MM.1S (cell line): ENCODE data around the gene PFAS.

Experiments used
- DNase-seq: peaks from one replicate; pipeline ENCODE4 v3.0.0-alpha.2; 2015
- H2AFZ ChIP-seq: fragments of 300-600 bp; sonication (generic); 2 replicates; pipeline ENCODE4 v1.6.0; 2016; ENCODE audit warnings: antibody characterized with exemption, low read length
- H3F3A ChIP-seq: fragments of 300-600 bp; sonication (generic); 2 replicates; pipeline ENCODE4 v1.6.1; 2016; ENCODE audit warnings: mild to moderate bottlenecking, antibody characterized with exemption, low read length, moderate library complexity, mixed read lengths; ENCODE audit not compliant: insufficient read depth
- H3K27ac ChIP-seq: fragments of 300-600 bp; sonication (generic); 2 replicates; pipeline ENCODE4 v1.5.1; 2016; ENCODE audit warnings: mild to moderate bottlenecking, low read length
- H3K27me3 ChIP-seq: fragments of 300-600 bp; sonication (generic); replicated peaks from 2 replicates; pipeline ENCODE4 v1.6.0; 2016; ENCODE audit warnings: low read length; ENCODE audit not compliant: insufficient read depth
- H3K36me3 ChIP-seq: fragments of 300-600 bp; sonication (generic); replicated peaks from 2 replicates; pipeline ENCODE4 v1.6.1; 2016; ENCODE audit warnings: mild to moderate bottlenecking, low read length, mixed read lengths; ENCODE audit not compliant: insufficient read depth
- H3K4me1 ChIP-seq: fragments of 300-600 bp; sonication (generic); 2 replicates; pipeline ENCODE4 v1.6.1; 2016; ENCODE audit warnings: low read length, mixed read lengths
- H3K4me2 ChIP-seq: fragments of 300-600 bp; sonication (generic); 2 replicates; pipeline ENCODE4 v1.6.0; 2016; ENCODE audit warnings: low read depth, low read length
- H3K4me3 ChIP-seq: fragments of 300-600 bp; sonication (generic); 2 replicates; pipeline ENCODE4 v1.5.1; 2016; ENCODE audit warnings: low read length, mixed read lengths
- H3K79me2 ChIP-seq: fragments of 300-600 bp; sonication (generic); 2 replicates; pipeline ENCODE4 v1.6.1; 2016; ENCODE audit warnings: mixed run types, low read length, mixed read lengths
- H3K9ac ChIP-seq: fragments of 300-600 bp; sonication (generic); 2 replicates; pipeline ENCODE4 v1.6.1; 2016; ENCODE audit warnings: low read length, mixed read lengths
- H3K9me2 ChIP-seq: fragments of 300-600 bp; sonication (generic); replicated peaks from 2 replicates; pipeline ENCODE4 v1.6.1; 2016; ENCODE audit warnings: mild to moderate bottlenecking, low read length, mixed read lengths; ENCODE audit not compliant: insufficient read depth
- H3K9me3 ChIP-seq: fragments of 300-600 bp; sonication (generic); replicated peaks from 2 replicates; pipeline ENCODE4 v1.6.1; 2016; ENCODE audit warnings: mild to moderate bottlenecking, low read length, mixed read lengths; ENCODE audit not compliant: insufficient read depth
- H4K20me1 ChIP-seq: fragments of 300-600 bp; sonication (generic); 2 replicates; pipeline ENCODE4 v1.6.1; 2016; ENCODE audit warnings: mild to moderate bottlenecking, low read length, moderate library complexity, mixed read lengths; ENCODE audit not compliant: insufficient read depth
- EZH2 ChIP-seq: fragments of 300-600 bp; sonication (generic); optimal IDR thresholded peaks from 2 replicates; pipeline ENCODE3; 2017; ENCODE audit warnings: low read depth, mild to moderate bottlenecking, antibody characterized with exemption, low read length, mixed read lengths
- EZH2phosphoT487 ChIP-seq: fragments of 300-600 bp; sonication (generic); IDR thresholded peaks from 2 replicates; pipeline ENCODE4 v1.6.1; 2018; ENCODE audit warnings: antibody characterized with exemption, low read length
- TF ChIP-seq, protein P1 (sequence below): fragments of 300-600 bp; sonication (generic); IDR thresholded peaks from 2 replicates; pipeline ENCODE4 v1.5.1; 2016; ENCODE audit warnings: antibody characterized with exemption, low read length, mixed read lengths

Gene PFAS

DNA sequence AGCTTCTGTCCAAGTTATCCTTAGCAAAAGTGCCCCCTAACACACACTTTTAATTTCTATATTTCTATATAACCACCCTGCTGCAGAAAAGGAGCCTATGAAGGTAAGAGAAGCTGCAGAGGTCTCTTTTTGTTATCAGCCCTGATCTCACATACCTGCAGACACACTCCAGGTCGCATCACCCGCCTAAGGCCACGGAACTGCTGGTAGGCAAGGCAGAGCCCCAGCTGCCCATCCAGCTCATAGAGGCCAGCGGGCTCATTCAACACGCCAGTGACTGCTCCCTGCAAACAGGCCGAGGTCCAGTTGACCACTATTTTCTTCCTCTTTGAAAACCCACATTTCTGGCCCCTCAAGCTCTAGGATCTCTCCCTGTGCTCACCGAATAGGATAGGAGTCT is 13.4 kb upstream of the PFAS start:
- TF ChIP-seq EZH2 (no peak), EZH2phosphoT487 (no peak)
- Histone ChIP-seq H3K4me2 (no peak overlapping the region), H3K36me3 (peaks cover 21% of the 10 kb centered on the region), H3K9me2 (no peaks in the 10 kb centered on the region), H3K27ac (no peak overlapping the region), H4K20me1 (no peaks in the 10 kb centered on the region; the same call in 1 of the 2 replicates), H3K79me2 (peaks cover 37% of the 10 kb centered on the region), H3K4me1 (no peaks in the 10 kb centered on the region), H2AFZ (no peak overlapping the region), H3F3A (no peaks in the 10 kb centered on the region; the same call in 1 of the 2 replicates), H3K9me3 (no peaks in the 10 kb centered on the region), H3K9ac (no peak overlapping the region), H3K27me3 (no peaks in the 10 kb centered on the region), H3K4me3 (no peak overlapping the region)
- DNase-seq = no peak

GRCh38 chr17:8237175-8237574 is 11.9 kb upstream of the PFAS start:
- H3K4me3 ChIP-seq = no peak overlapping the region
- peaks cover 51% of the 10 kb centered on the region for H3K79me2 ChIP-seq
- no peak for DNase-seq
- no peaks in the 10 kb centered on the region; the same call in 1 of the 2 replicates for H4K20me1 ChIP-seq
- no peak overlapping the region for H3K9ac ChIP-seq
- H2AFZ ChIP-seq = no peak overlapping the region
- no peaks in the 10 kb centered on the region for H3K9me3 ChIP-seq
- H3K9me2 ChIP-seq = no peaks in the 10 kb centered on the region
- TF ChIP-seq EZH2 (no peak), EZH2phosphoT487 (no peak)
- TF ChIP-seq, protein P1, sequence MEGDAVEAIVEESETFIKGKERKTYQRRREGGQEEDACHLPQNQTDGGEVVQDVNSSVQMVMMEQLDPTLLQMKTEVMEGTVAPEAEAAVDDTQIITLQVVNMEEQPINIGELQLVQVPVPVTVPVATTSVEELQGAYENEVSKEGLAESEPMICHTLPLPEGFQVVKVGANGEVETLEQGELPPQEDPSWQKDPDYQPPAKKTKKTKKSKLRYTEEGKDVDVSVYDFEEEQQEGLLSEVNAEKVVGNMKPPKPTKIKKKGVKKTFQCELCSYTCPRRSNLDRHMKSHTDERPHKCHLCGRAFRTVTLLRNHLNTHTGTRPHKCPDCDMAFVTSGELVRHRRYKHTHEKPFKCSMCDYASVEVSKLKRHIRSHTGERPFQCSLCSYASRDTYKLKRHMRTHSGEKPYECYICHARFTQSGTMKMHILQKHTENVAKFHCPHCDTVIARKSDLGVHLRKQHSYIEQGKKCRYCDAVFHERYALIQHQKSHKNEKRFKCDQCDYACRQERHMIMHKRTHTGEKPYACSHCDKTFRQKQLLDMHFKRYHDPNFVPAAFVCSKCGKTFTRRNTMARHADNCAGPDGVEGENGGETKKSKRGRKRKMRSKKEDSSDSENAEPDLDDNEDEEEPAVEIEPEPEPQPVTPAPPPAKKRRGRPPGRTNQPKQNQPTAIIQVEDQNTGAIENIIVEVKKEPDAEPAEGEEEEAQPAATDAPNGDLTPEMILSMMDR = no peak
- no peak overlapping the region for H3K27ac ChIP-seq
- H3K4me1 ChIP-seq = no peaks in the 10 kb centered on the region
- no peaks in the 10 kb centered on the region; the same call in 1 of the 2 replicates for H3F3A ChIP-seq
- peaks cover 15% of the 10 kb centered on the region for H3K36me3 ChIP-seq
- no peak overlapping the region for H3K4me2 ChIP-seq
- H3K27me3 ChIP-seq = no peaks in the 10 kb centered on the region

DNA sequence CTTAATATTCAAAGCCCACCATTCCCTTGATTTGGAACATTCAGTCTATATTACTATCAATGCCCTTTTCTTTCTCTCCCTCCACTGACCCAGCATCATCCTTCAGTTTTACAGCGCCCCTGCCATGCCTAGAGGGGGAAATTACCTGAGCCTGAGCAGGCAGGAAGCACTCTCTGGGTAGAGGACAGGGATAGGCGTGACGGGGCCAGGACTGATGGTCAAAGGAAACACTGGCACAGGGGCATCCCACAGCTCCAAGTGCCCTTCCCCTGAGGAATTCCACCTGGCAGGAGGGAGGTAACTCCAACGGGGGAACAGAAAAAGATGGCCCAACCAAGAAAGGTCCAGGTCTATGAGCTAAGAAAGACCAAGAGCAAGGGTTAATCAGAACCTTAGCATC is 11.2 kb upstream of the PFAS start:
- no peak overlapping the region for H3K4me3 ChIP-seq
- peaks cover 57% of the 10 kb centered on the region for H3K79me2 ChIP-seq
- no peaks in the 10 kb centered on the region for H3K9me3 ChIP-seq
- no peaks in the 10 kb centered on the region for H3K27me3 ChIP-seq
- TF ChIP-seq EZH2phosphoT487 (no peak), EZH2 (no peak)
- no peaks in the 10 kb centered on the region for H3K4me1 ChIP-seq
- peaks cover 19% of the 10 kb centered on the region for H3K36me3 ChIP-seq
- DNase-seq = no peak
- H2AFZ ChIP-seq = no peak overlapping the region
- no peaks in the 10 kb centered on the region for H3K9me2 ChIP-seq
- H3K9ac ChIP-seq = no peak overlapping the region
- no peaks in the 10 kb centered on the region; the same call in 1 of the 2 replicates for H3F3A ChIP-seq
- no peak overlapping the region for H3K27ac ChIP-seq
- no peak overlapping the region for H3K4me2 ChIP-seq
- no peaks in the 10 kb centered on the region; the same call in 1 of the 2 replicates for H4K20me1 ChIP-seq

GRCh38 chr17:8243827-8244226 is 5.3 kb upstream of the PFAS start:
- H3K4me1 ChIP-seq = peaks cover 10% of the 10 kb centered on the region

More at GRCh38 chr17:8243827-8244226, 5.3 kb upstream of the PFAS start:
- H3K27me3 ChIP-seq = no peaks in the 10 kb centered on the region
- H3K9ac ChIP-seq = no peak overlapping the region
- no peak overlapping the region for H3K4me3 ChIP-seq
- no peak overlapping the region for H3K4me2 ChIP-seq
- H3F3A ChIP-seq = peaks cover 20% of the 10 kb centered on the region
- DNase-seq = no peak
- H3K27ac ChIP-seq = no peak overlapping the region
- H3K36me3 ChIP-seq = peaks cover 4% of the 10 kb centered on the region; the same call in 1 of the 2 replicates
- no peaks in the 10 kb centered on the region for H3K9me2 ChIP-seq
- no peaks in the 10 kb centered on the region for H4K20me1 ChIP-seq
- H3K9me3 ChIP-seq = no peaks in the 10 kb centered on the region
- peaks cover 76% of the 10 kb centered on the region for H3K79me2 ChIP-seq
- no peak overlapping the region for H2AFZ ChIP-seq
- TF ChIP-seq EZH2 (no peak), EZH2phosphoT487 (no peak)
- TF ChIP-seq, protein P1 = no peak
